Keratinocyte (primary cell): ENCODE data around the gene PCDHGA6. TPM values are rescaled to one million over a fixed set of nuclear protein-coding genes. Genes with fewer than 3 reads are reported as not detected.
A peak's percentile ranks its signal among the peaks of the same experiment; 100 is the strongest.
"Not testable (repeated sequence)": the region's sequence is repeated elsewhere in the genome, so short reads cannot be mapped to it uniquely, and the experiment has no call there.

Experiments
- DNase-seq: peaks from one replicate; pipeline ENCODE4 v3.0.0-alpha.2; 2011; ENCODE audit warnings: low read depth, missing footprints, low spot score
- FAIRE-seq: peaks from 2 replicates; lab custom pipeline; 2011; peaks lifted over from hg19 to GRCh38; lab: Jason Lieb, UNC
- H2AFZ ChIP-seq: 2 replicates; pipeline ENCODE4 v1.6.0; 2012; ENCODE audit warnings: low read length, control low read depth, inconsistent platforms; ENCODE audit not compliant: control insufficient read depth
- H3K27ac ChIP-seq: 2 replicates; pipeline ENCODE4 v1.5.1; 2011; ENCODE audit warnings: low read length; ENCODE audit not compliant: control insufficient read depth, insufficient read depth
- H3K27me3 ChIP-seq: 3 replicates; pipeline ENCODE4 v1.6.0; 2011; ENCODE audit warnings: low read length; ENCODE audit not compliant: control insufficient read depth, insufficient read depth; ENCODE audit errors: extremely low read depth
- H3K36me3 ChIP-seq, 2 experiments: 2 replicates in 1 of 2; 3 replicates in 1 of 2; pipeline ENCODE4 v1.5.1; 2011; ENCODE audit warnings: low read length in 2 of 2, mild to moderate bottlenecking in 1 of 2; ENCODE audit not compliant: control insufficient read depth in 2 of 2, insufficient read depth in 2 of 2; ENCODE audit errors: extremely low read depth in 1 of 2
- H3K4me1 ChIP-seq: 3 replicates; pipeline ENCODE4 v1.5.1; 2011; ENCODE audit warnings: low read length; ENCODE audit not compliant: control insufficient read depth, insufficient read depth; ENCODE audit errors: extremely low read depth
- H3K4me2 ChIP-seq: 3 replicates; pipeline ENCODE4 v1.6.0; 2011; ENCODE audit warnings: low read depth, low read length; ENCODE audit not compliant: control insufficient read depth, insufficient read depth; ENCODE audit errors: extremely low read depth
- H3K4me3 ChIP-seq, 3 experiments: fragments of 200-600 bp in 1 of 3; sonication (generic) in 1 of 3; 2 replicates in 2 of 3; 3 replicates in 1 of 3; pipeline ENCODE4 v1.5.1; 2011 to 2016; ENCODE audit warnings: low read length in 3 of 3, mild to moderate bottlenecking in 3 of 3, control low read depth in 2 of 3, inconsistent platforms in 1 of 3, low read depth in 1 of 3, mixed read lengths in 1 of 3, mixed run types in 1 of 3, moderate library complexity in 1 of 3; ENCODE audit not compliant: control insufficient read depth in 2 of 3, insufficient read depth in 2 of 3; ENCODE audit errors: extremely low read depth in 1 of 3
- H3K79me2 ChIP-seq: 2 replicates; pipeline ENCODE4 v1.6.0; 2012; ENCODE audit warnings: low read length; ENCODE audit not compliant: control insufficient read depth, insufficient read depth
- H3K9ac ChIP-seq: 3 replicates; pipeline ENCODE4 v1.6.0; 2011; ENCODE audit warnings: low read length; ENCODE audit not compliant: control insufficient read depth, insufficient read depth; ENCODE audit errors: extremely low read depth
- H3K9me1 ChIP-seq: 3 replicates; pipeline ENCODE4 v1.6.0; 2011; ENCODE audit warnings: low read length; ENCODE audit not compliant: control insufficient read depth, insufficient read depth; ENCODE audit errors: extremely low read depth
- H3K9me3 ChIP-seq: 2 replicates; pipeline ENCODE4 v1.5.1; 2012; ENCODE audit warnings: low read depth, low read length; ENCODE audit not compliant: control insufficient read depth
- H4K20me1 ChIP-seq: 3 replicates; pipeline ENCODE4 v1.6.0; 2011; ENCODE audit warnings: low read length; ENCODE audit not compliant: control insufficient read depth, insufficient read depth; ENCODE audit errors: extremely low read depth
- EZH2 ChIP-seq: IDR thresholded peaks from one replicate; pipeline ENCODE4 v1.6.1; 2012; ENCODE audit warnings: inconsistent platforms, mild to moderate bottlenecking, low read length, moderate library complexity
- dilution Hi-C: fragments of 300-500 bp; cut with MboI; formaldehyde crosslinking; loops from one replicate; pipeline ENCODE4 v1.7.0; 2020; ENCODE audit warnings: low sequenced_read_pairs; ENCODE audit not compliant: extremely low pct_ligation_motif_present
- polyA plus RNA-seq, 5 experiments: library from polyadenylated mRNA; depleted of rRNA in 3 of 5; stranded (reverse) in 3 of 5; stranded (forward) in 1 of 5; unstranded in 1 of 5; fragments of >200 nt; gene quantifications; 1 replicate in 1 of 5; 2 replicates in 3 of 5; 3 replicates in 1 of 5; pipeline versions ENCODE4 v1.2.1 to v1.2.3, GENCODE V29; 2011 to 2012; ENCODE audit warnings: missing spikeins in 2 of 5, low read depth in 1 of 5, low replicate concordance in 1 of 5
- TF ChIP-seq, protein P1 (sequence below), 3 experiments: IDR thresholded peaks in 1 of 3; conservative IDR thresholded peaks in 1 of 3; optimal IDR thresholded peaks in 1 of 3; 2 replicates in 2 of 3; 3 replicates in 1 of 3; pipeline versions ENCODE3 to v1.5.1; 2011; ENCODE audit warnings: low read length in 3 of 3, mild to moderate bottlenecking in 3 of 3, moderate library complexity in 2 of 3, control low read depth in 1 of 3, inconsistent platforms in 1 of 3; ENCODE audit not compliant: insufficient read depth in 2 of 3; ENCODE audit errors: extremely low read depth in 1 of 3

The PCDHGA6 gene
- polyA plus RNA-seq, 1 donor (not counting 4 experiments of a cell fraction or from before 2014, with no cell fraction given) = 0.16 TPM

DNA sequence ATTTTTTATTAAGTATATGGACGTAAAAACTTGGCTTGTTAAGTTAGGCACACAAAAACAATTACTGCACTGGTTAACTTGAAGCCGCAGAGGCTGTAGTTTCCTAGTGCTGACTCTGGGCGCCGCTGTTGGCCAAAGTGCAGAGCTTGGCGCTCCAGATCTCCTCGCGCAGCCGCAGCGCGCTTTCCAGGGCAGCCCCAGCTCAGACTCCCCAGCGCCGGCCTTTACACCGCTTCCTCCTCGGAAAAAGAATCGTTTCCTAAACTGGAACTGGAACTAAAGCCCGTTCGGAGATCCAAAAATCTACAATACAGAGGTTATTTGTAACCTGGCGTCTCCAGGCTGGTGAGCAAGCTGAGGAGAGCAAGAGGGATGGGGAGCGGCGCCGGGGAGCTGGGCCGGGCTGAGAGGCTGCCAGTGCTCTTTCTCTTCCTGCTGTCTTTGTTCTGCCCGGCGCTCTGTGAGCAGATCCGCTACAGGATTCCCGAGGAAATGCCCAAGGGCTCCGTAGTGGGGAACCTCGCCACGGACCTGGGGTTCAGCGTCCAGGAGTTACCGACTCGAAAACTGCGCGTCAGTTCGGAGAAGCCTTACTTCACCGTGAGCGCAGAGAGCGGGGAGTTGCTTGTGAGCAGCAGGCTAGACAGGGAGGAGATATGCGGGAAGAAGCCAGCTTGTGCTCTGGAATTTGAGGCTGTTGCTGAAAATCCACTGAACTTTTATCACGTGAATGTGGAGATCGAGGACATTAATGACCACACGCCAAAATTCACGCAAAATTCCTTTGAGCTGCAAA, 24.3 kb downstream of the PCDHGA6 start, which contains the start of gene PCDHGB5:
PCDHGB5 (plus strand) TSS at position 192 of the 796 bp plus-strand sequence; CDS start at position 373, 181 bp downstream.
- H3K36me3 ChIP-seq, dilution Hi-C loops, H4K20me1 ChIP-seq, H3K79me2 ChIP-seq, DNase-seq, H3K4me1 ChIP-seq, H3K27ac ChIP-seq, H3K27me3 ChIP-seq, H3K9ac ChIP-seq, H3K9me1 ChIP-seq: not testable (repeated sequence)
- peak; percentile 26 for FAIRE-seq
- Histone ChIP-seq H3K4me3 (peak within 1 kb of the TSS; percentile 34 to 51 (median 44)), H2AFZ (peak within 1 kb of the TSS; percentile 30), H3K9me3 (peaks cover 25% of the 10 kb centered on the region), H3K4me2 (peak within 1 kb of the TSS; percentile 54)
- TF ChIP-seq, protein P1, sequence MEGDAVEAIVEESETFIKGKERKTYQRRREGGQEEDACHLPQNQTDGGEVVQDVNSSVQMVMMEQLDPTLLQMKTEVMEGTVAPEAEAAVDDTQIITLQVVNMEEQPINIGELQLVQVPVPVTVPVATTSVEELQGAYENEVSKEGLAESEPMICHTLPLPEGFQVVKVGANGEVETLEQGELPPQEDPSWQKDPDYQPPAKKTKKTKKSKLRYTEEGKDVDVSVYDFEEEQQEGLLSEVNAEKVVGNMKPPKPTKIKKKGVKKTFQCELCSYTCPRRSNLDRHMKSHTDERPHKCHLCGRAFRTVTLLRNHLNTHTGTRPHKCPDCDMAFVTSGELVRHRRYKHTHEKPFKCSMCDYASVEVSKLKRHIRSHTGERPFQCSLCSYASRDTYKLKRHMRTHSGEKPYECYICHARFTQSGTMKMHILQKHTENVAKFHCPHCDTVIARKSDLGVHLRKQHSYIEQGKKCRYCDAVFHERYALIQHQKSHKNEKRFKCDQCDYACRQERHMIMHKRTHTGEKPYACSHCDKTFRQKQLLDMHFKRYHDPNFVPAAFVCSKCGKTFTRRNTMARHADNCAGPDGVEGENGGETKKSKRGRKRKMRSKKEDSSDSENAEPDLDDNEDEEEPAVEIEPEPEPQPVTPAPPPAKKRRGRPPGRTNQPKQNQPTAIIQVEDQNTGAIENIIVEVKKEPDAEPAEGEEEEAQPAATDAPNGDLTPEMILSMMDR (optimal IDR thresholded peaks at IDR 0.05 in 1 of 3, IDR thresholded peaks at IDR 0.05 in 1 of 3, conservative IDR thresholded peaks at IDR 0.05 in 1 of 3; ENCODE audit: extremely low read depth in 1 of 3, insufficient read depth in 2 of 3, low read length in 3 of 3) = peak in 2 of 3 experiments; percentile 57 to 74

DNA sequence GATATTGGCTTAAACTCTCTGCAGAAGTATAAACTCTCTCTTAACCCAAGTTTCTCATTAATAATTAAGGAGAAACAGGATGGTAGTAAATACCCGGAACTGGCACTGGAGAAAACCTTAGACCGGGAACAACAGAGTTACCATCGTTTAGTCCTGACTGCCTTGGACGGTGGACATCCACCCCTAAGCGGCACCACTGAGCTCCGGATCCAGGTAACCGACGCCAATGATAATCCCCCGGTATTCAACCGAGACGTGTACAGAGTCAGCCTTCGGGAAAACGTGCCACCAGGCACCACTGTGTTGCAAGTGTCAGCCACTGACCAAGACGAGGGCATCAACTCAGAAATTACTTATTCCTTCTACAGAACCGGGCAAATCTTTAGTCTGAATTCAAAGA, 24.9 kb downstream of the PCDHGA6 start:
- Histone ChIP-seq H2AFZ (no peak overlapping the region), H4K20me1 (no peaks in the 10 kb centered on the region), H3K27ac (no peak overlapping the region), H3K9me3 (peaks cover 27% of the 10 kb centered on the region), H3K79me2 (no peaks in the 10 kb centered on the region), H3K9me1 (no peaks in the 10 kb centered on the region), H3K4me2 (no peak overlapping the region), H3K4me3 (no peak overlapping the region), H3K36me3 (no peaks in the 10 kb centered on the region), H3K4me1 (no peaks in the 10 kb centered on the region), H3K9ac (no peak overlapping the region), H3K27me3 (peaks cover 10% of the 10 kb centered on the region)
- dilution Hi-C loops = no loop called here
- FAIRE-seq = no peak
- no peak for DNase-seq
- TF ChIP-seq, protein P1 (optimal IDR thresholded peaks at IDR 0.05 in 1 of 3, IDR thresholded peaks at IDR 0.05 in 1 of 3, conservative IDR thresholded peaks at IDR 0.05 in 1 of 3; ENCODE audit: extremely low read depth in 1 of 3, insufficient read depth in 2 of 3, low read length in 3 of 3) = no peak
- TF ChIP-seq EZH2 = no peak
